AG09309 (cell line): ENCODE data around the gene TAS2R30.

Experiments used
- DNase-seq: peaks from one replicate; pipeline ENCODE4 v3.0.0-alpha.2; 2010; ENCODE audit warnings: low read depth
- H3K4me3 ChIP-seq: 2 replicates; pipeline ENCODE4 v1.5.1; 2011; ENCODE audit warnings: mild to moderate bottlenecking, low read depth, low read length, moderate library complexity; ENCODE audit not compliant: control insufficient read depth
- TF ChIP-seq, protein P1 (sequence below): IDR thresholded peaks from 2 replicates; pipeline ENCODE4 v1.5.1; 2011; ENCODE audit warnings: mild to moderate bottlenecking, low read depth, low read length, inconsistent platforms; ENCODE audit not compliant: insufficient read depth, control insufficient read depth; ENCODE audit errors: missing control alignments

Gene TAS2R30

DNA sequence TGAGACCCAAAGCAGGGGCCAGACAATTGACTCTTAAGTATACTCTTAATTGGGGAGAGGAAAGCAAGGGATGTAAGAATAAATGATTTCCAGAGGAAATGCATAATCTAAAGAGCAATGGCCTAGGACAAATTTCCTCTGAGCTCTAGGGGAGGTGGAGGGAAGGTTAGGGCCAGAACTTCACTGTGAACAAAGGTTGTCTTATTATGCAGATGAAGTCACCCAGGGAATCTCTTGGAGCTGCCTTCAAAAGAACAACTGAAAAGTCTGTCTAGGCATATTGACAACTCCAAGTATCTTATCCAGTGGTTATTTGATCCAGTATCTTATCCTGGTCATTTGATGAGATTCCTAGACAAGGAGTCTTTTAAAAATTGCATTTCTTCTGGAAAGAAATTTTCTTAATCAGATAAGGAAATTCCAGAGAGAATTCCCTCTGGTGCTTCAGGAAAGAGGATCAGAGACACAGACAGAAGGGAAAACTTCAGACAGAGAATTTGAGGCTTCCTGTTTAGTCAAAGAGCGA lies 20.0 kb upstream of the TAS2R30 start:
- no peak overlapping the region for H3K4me3 ChIP-seq
- no peak for DNase-seq
- TF ChIP-seq, protein P1, sequence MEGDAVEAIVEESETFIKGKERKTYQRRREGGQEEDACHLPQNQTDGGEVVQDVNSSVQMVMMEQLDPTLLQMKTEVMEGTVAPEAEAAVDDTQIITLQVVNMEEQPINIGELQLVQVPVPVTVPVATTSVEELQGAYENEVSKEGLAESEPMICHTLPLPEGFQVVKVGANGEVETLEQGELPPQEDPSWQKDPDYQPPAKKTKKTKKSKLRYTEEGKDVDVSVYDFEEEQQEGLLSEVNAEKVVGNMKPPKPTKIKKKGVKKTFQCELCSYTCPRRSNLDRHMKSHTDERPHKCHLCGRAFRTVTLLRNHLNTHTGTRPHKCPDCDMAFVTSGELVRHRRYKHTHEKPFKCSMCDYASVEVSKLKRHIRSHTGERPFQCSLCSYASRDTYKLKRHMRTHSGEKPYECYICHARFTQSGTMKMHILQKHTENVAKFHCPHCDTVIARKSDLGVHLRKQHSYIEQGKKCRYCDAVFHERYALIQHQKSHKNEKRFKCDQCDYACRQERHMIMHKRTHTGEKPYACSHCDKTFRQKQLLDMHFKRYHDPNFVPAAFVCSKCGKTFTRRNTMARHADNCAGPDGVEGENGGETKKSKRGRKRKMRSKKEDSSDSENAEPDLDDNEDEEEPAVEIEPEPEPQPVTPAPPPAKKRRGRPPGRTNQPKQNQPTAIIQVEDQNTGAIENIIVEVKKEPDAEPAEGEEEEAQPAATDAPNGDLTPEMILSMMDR = no peak

DNA sequence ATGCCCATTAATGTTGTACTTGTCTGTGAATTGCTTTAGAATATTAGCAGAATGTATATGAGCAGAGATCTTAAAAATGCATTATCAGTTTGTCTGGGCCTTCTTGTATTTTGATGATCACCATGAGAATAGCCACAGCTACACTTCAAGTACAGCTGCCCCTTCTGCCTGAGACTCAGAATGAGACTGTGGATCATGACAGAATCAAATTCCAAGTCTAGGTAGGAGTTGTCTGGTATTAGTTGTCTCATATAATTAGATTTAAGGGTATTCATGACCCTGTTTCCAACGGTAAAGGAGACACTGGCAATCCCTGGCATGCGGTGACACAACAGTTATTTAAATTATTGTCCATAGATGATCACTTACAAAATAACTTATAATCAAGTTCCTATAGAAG lies 18.3 kb upstream of the TAS2R30 start:
- no peak overlapping the region for H3K4me3 ChIP-seq
- TF ChIP-seq, protein P1 = no peak
- no peak for DNase-seq

DNA sequence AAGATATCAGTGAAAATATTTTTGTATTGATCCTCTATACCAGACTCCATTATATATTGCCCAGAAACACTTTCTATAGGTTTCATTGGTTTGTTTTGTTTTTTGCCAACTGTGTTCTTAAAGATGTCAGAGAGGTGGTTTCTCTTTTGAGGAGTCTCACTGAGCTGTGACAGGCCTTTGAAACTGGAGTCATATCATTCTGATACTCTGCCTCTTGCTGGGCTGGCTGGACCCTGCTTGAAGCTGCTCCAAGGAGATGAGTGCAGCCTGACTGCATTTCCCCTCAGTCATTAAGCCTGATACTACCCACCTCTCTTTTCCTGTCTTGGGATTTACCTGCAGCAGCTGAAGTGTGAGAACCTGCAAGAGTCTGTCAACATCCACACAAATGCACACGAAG lies 16.4 kb upstream of the TAS2R30 start:
- TF ChIP-seq, protein P1 = no peak
- no peak for DNase-seq
- no peak overlapping the region for H3K4me3 ChIP-seq

DNA sequence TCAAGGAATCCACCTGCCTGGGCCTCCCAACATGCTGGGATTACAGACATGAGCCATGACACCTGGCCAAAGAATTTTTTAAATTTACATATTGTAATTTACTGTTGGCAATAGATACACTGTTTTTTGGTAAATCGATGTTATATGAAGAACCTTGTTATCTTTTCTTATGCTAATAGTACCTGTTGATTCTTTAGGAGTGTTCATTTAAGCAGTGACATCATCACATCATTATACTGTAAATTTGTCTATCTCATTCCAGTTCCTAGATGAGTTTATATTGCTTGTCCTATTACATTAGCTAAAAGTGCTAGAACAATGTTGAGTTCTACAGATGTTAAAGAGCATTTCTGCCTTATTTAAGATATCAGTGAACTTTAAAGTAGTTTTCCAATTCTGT lies 13.0 kb upstream of the TAS2R30 start:
- TF ChIP-seq, protein P1 = no peak
- H3K4me3 ChIP-seq = no peak overlapping the region
- DNase-seq = no peak

DNA sequence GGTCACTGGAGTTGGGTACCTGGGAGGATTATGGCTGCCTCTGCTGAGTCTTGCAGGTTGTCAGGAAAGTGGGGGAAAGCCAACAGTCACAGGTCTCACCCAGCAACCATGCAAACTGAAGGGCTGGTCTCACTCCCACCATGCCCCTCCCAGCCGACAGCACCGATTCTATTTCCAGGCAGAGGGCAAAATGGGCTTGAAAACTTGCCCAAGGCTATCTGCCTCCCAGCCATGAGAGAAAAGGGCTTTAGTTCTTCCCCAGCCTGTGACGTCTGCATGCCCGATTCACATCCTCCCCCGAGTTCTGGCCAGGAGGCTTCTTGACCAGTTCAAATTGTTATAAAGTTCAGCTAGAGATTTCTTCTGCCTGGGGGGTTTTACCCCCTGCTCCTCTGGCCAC lies 9.9 kb upstream of the TAS2R30 start:
- TF ChIP-seq, protein P1 = no peak
- H3K4me3 ChIP-seq = no peak overlapping the region
- no peak for DNase-seq

DNA sequence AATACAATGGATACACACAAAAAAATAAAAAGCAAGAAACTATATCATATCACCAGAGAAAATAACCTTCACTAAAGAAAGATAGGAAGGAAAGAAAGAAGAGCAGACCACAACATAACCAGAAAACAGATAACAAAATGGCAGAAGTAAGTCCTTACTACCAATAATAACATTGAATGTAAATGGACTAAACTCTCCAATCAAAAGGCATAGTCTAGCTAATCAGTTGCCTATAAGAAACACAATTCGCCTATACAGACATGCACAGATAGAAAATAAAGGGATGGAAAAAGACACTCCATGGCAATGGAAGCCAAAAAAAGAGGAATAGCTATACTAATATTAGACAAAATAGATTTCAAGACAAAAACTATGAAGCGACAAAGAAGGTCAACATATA lies 8.9 kb upstream of the TAS2R30 start:
- DNase-seq = no peak
- TF ChIP-seq, protein P1 = no peak
- H3K4me3 ChIP-seq = no peak overlapping the region

DNA sequence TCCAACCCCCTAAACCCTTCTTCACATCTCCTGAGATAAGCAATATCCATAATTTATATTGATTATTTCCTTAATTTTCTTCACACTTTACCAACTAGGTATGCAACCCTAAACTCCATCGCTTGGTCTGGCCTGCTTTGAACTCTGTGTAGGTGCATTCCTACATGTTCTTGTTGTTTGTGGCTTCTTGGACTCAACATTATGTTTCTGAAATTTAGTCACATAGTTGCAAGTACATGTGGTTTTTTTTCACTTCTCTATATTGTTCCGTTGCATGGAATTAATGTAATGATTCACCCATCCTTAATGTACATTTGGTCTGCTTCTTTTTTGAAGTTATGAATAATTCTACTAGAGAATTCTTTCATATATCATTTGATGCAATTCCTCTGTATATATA lies 1.6 kb upstream of the TAS2R30 start:
- TF ChIP-seq, protein P1 = no peak
- H3K4me3 ChIP-seq = no peak overlapping the region
- no peak for DNase-seq
